Loucy (cell line): ENCODE data around the gene RPTOR.

Experiments used
- CTCF ChIP-seq: fragments of 200-600 bp; sonication (generic); conservative IDR thresholded peaks from 2 replicates; pipeline ENCODE4 v1.5.1; 2014; ENCODE audit warnings: mild to moderate bottlenecking, antibody characterized with exemption, low read length
- EZH2phosphoT487 ChIP-seq: fragments of 200-600 bp; IDR thresholded peaks from 2 replicates; pipeline ENCODE4 v1.6.1; 2018; ENCODE audit warnings: antibody characterized with exemption, mild to moderate bottlenecking, moderate library complexity, borderline replicate concordance

GRCh38 chr17:80544655-80545498 is at the start of gene RPTOR:
- no peak for TF ChIP-seq CTCF
- no peak for TF ChIP-seq EZH2phosphoT487
